HG03575 (cell line): ENCODE results near the gene USP46.

ENCODE experiments used
- ATAC-seq: cut with Tn5 transposase; IDR thresholded peaks from one replicate; pipeline ENCODE4 v1.9.1; 2021; ENCODE audit not compliant: unreplicated experiment, insufficient number of reproducible peaks, low FRiP score; ENCODE audit errors: extremely low read depth

The USP46 gene

DNA sequence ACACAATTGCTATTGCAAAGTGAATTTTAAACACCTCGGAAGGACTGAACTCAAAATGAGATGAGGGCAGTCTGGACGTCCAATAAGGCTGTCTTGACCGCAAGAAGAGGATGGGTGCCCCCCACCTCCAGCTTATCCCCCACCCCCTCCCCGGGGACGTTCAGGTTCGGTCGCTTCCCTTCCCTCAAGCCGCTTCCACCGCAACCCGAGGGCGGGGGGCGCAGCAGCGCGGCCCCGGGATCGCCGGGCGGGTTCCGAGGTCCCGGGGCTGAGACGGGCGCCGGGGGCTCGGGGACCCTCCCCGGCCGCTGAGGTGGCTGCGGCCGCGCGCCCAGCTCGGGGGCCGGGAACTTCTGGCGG, 480 bp downstream of the USP46 start:
- ATAC-seq: no peak

DNA sequence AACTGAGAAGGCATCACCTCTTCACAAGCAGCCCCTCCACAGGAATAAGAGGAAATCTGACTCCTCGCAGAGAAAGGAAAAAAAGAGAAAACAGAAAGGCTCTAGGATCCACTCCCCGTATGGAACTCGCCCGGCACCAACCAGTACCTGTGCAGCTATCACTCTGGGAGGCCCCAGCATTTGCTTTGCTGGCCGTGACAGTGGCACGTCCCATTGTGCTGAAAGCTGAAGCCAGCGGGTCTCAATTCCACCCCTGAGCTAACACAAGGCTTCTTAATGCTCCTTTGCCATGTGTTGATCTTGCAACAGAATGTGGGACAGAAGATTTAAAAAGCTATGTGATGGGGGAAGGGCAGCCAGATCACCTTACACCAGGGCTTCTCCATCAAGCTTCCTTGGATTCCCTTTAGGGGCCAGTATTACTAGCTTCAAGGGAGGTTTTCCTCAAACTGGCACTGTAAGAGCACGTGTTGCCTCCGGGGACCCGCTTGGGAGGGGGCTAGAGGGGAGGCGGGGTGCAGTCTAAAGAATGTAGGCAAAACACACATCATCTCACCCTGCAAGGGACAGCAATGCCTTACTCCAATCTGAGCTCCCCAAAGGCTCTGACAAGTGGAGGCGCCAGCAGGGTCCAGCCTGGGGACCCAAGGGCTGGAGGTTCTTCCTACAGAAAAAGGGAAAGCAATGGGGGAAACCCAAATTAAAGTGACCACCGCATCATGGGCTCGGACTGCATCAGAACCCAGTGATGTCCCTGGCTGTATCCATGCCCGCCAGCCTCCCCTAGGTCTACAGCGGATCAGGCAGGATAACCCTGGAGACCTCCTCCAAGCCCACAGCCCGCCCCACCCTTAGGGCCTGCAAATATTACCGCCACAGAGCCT, 1.2 kb downstream of the USP46 start:
- ATAC-seq: no peak

DNA sequence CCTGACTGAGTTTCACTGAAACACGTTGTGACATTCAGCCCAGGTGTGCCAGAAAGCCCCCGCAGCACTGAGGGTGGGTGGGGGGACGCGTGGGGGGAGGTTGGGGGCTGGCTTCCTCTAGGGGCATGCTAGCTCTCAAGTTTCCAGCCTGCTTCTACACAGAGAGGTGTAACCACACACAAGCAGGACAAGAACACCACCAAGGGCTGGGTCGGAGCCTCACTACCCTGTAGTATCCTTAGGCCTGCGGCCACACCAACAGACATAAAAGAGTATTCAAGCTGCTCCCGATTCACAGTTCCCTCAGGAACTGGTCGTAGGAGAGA, 1.8 kb downstream of the USP46 start:
- ATAC-seq: no peak

- ATAC-seq: no peak
Observed at GRCh38 chr4:52655506-52655905, 3.6 kb downstream of the USP46 start.

DNA sequence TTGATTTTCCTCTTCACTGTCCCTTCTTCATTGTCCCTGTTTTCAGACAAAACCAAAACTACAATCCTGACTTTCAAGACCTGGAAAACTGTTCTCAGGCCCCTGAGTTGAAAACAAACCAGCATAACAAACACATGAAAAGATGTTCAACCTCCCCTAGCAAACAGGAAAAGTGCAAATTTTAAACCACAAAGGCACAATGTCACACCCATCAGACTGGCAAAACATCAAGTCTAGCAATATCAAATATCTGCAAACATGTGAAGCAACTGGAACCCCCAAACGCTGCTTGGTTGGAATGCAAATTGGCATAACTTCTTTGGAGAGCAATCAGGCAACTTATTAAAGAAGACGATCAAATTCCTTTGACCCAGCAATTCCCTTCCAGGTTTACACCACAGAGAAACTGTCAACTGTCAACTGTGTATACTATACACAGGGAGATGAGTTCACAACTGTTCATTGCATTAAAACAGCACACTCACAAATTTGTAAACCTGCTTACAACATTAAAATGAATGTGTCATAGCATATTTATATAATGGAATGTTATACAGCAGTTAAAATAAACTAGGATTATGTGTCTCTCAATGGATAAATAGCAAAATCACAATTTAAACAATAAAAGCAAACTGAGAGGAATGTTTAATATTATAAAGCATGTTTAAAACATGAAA, 7.0 kb downstream of the USP46 start:
- no peak for ATAC-seq

DNA sequence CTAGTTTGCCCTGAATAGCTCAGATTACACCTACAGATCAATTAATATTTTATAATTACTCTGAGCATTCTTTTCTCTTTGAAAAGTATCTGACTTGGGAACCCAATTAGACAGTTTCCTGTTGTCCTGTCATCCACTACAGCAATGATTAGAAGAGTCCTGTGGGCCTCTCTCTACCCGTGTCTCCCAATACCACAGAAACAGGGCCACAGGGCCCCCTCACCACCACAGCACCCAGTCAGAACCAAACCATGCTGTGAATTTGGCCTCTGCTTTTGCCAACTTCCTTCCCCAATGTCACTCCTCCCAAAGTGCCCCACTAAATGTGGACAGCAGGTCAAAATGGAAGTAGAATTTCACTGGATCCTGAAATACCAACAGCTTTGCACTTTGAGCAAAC, 10.3 kb downstream of the USP46 start:
- ATAC-seq: no peak

DNA sequence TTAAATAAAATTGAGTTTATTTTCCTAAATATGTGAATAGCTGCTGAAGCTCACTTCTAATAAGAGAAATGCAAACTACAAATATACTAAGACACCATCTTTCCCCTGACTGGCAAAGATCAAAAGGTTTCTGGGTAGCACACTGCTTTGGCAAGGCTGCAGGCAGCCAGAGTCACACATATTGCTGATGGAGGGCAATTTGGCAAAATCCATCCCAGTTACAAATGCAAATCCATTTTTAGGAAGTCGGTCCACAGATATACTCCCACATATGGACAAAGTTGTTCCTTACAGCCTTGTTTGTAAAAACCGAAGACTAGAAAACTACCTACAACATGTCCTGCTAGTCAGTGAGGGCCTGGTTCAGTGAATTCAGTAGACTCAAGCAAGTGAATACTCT, 12.4 kb downstream of the USP46 start:
- no peak for ATAC-seq

DNA sequence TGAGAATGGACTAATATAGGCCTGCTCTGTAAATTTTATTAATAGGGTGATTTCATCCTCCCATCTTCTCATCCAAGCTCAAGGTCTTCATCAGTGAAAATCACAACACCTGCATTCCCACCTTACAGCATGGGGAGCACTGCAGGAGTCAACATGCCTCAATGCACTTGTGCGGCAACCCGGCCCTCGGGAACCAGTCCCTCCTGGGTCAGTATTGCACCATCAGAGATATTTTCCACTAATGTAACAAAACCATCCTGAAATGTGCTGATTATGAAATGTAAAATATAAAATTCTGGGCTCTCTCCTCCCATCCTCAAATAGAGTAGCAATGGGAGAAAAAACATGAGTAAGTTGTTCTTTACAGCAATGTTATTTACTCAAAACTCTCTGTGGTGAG, 13.0 kb downstream of the USP46 start:
- ATAC-seq: no peak

GRCh38 chr4:52645300-52645699, 13.8 kb downstream of the USP46 start:
- no peak for ATAC-seq

DNA sequence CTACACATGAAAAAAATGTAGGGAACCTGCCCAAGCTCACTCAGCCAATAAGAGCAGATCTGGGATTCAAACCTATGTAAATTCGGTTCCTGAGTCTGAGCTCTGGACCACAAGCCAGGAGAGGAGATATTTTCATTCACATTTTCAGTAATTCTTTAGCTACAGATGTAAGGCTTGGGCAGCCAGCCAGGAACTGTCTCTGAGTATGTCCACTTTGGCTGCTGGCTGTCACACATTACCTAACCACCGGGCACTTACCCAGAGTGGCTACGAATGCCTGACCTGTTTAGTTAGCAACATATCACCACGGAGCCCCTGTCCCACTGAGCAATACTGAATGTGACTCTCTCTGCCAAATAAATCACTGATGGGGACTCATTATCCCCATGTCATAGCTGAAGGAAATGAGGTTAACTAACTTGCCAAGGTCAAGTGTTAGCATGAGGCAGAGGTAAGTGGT, 15.3 kb downstream of the USP46 start:
- no peak for ATAC-seq

GRCh38 chr4:52643190-52643589, 15.9 kb downstream of the USP46 start:
- no peak for ATAC-seq

GRCh38 chr4:52641854-52642563, 17.1 kb downstream of the USP46 start:
- peak; percentile 72 for ATAC-seq

DNA sequence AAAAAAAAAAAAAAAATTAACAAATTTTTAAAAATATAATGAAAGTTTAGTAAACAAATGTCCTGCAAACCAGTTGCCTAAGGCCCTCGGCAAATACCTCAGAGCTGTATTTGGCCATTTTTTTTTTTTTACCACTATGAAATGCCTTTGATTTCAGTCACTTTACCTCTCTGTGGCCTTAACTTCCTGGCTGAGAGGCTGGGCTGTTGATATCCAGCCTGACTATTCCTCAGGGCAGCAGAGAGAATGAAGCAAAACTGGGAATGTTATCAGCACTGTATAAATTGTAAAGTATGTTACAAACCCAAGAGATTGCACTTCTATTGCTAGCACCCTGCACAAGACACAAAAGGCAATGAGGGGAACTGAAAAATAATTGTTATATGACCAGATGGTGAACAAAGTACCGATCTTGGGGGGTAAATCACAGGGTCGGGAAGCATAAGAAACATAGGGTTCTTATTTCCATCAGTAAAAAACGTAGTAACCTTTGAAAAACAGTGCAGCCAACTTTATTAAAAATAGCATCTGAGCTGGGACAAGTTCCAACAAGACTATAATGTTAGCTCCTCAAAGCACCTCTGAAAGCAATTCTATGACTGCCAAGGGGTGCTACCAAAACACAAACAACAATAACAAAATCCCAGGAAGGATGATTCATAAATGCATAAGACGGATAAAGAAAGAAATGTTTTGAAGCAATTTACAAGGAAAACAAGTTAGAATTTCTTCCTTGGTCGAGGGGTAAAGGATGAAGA, 18.1 kb downstream of the USP46 start:
- ATAC-seq: no peak

DNA sequence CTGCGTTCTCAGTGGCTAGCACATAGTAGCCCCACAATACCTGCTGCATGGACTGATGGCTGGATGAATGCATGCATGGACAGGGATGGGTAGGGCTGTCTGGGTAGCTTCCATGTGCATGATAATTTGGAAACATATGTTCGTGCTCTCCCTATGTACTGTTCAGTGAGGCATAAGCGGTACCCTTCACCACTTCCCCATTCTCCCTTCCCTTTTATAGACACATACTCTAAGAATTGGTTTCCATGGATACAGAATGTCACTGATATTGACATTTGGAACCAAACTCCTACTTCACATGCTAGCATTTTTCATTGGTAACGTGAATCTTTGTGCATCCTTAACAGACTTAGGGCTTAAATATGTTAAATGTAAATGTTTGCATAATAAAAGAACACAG, 20.4 kb downstream of the USP46 start:
- ATAC-seq: peak; percentile 29

- ATAC-seq: no peak
Observed at GRCh38 chr4:52637116-52637515, 22.0 kb downstream of the USP46 start.

- ATAC-seq: no peak
Observed at GRCh38 chr4:52635560-52635959, 23.5 kb downstream of the USP46 start.

GRCh38 chr4:52635130-52635529, 24.0 kb downstream of the USP46 start:
- no peak for ATAC-seq

- no peak for ATAC-seq
Observed at GRCh38 chr4:52633846-52634245, 25.3 kb downstream of the USP46 start.

- ATAC-seq: no peak
Observed at GRCh38 chr4:52628974-52629373, 30.1 kb downstream of the USP46 start.
